CD14-positive monocyte (primary cell): Measurements from ENCODE around the gene LOXHD1. TPM values are rescaled to one million over a fixed set of nuclear protein-coding genes. Genes with fewer than 3 reads are reported as not detected.

ENCODE experiments used
- DNase-seq, 3 donors: peaks; one replicate each; pipeline ENCODE4 v3.0.0-alpha.2; 2011 to 2022
- H2AFZ ChIP-seq: 2 replicates; pipeline ENCODE4 v1.6.0; 2012; ENCODE audit warnings: mild to moderate bottlenecking, low read depth, low read length, inconsistent platforms; ENCODE audit not compliant: insufficient read depth, poor library complexity, severe bottlenecking
- H3K27ac ChIP-seq, 2 donors: 1 replicate in 1 of 2; 2 replicates in 1 of 2; pipeline ENCODE4 v1.5.1; 2012 to 2013; ENCODE audit warnings: low read length in 2 of 2, control low read depth in 1 of 2, inconsistent platforms in 1 of 2, low read depth in 1 of 2, mild to moderate bottlenecking in 1 of 2
- H3K27me3 ChIP-seq, 2 donors: one replicate each; pipeline versions ENCODE4 v1.6.0 to v1.6.1; 2011 to 2013; ENCODE audit warnings: low read length in 2 of 2; ENCODE audit not compliant: control insufficient read depth in 2 of 2, insufficient read depth in 2 of 2
- H3K36me3 ChIP-seq, 2 donors: replicated peaks in 1 of 2; 1 replicate in 1 of 2; 2 replicates in 1 of 2; pipeline versions ENCODE4 v1.5.1 to v1.6.1; 2012 to 2013; ENCODE audit warnings: low read length in 2 of 2, control low read depth in 1 of 2, inconsistent platforms in 1 of 2, mild to moderate bottlenecking in 1 of 2; ENCODE audit not compliant: insufficient read depth in 2 of 2, control insufficient read depth in 1 of 2
- H3K4me1 ChIP-seq, 2 donors: 1 replicate in 1 of 2; 2 replicates in 1 of 2; pipeline versions ENCODE4 v1.5.1 to v1.6.1; 2012 to 2013; ENCODE audit warnings: low read length in 2 of 2, control low read depth in 1 of 2, inconsistent platforms in 1 of 2, mild to moderate bottlenecking in 1 of 2, moderate library complexity in 1 of 2; ENCODE audit not compliant: insufficient read depth in 2 of 2, control insufficient read depth in 1 of 2
- H3K4me2 ChIP-seq: replicated peaks from 2 replicates; pipeline ENCODE3; 2012; ENCODE audit warnings: low read length, moderate library complexity, mild to moderate bottlenecking; ENCODE audit not compliant: poor library complexity, severe bottlenecking; ENCODE audit errors: extremely low read depth
- H3K4me3 ChIP-seq, 3 experiments: fragments of 200-600 bp in 1 of 3; sonication (generic) in 1 of 3; replicated peaks in 1 of 3; 1 replicate in 2 of 3; 2 replicates in 1 of 3; pipeline ENCODE4 v1.5.1; 2011 to 2013; ENCODE audit warnings: low read length in 3 of 3, mild to moderate bottlenecking in 3 of 3, control low read depth in 2 of 3, low read depth in 2 of 3, inconsistent platforms in 1 of 3, moderate library complexity in 1 of 3
- H3K79me2 ChIP-seq: 2 replicates; pipeline ENCODE4 v1.6.0; 2012; ENCODE audit warnings: mild to moderate bottlenecking, control low read depth, inconsistent platforms, low read length, moderate library complexity; ENCODE audit not compliant: insufficient read depth
- H3K9ac ChIP-seq: 2 replicates; pipeline ENCODE4 v1.6.0; 2017; ENCODE audit warnings: low read length, mild to moderate bottlenecking; ENCODE audit not compliant: insufficient read depth, poor library complexity, severe bottlenecking
- H3K9me3 ChIP-seq, 2 donors: replicated peaks in 1 of 2; 1 replicate in 1 of 2; 2 replicates in 1 of 2; pipeline versions ENCODE4 v1.5.1 to v1.6.1; 2012 to 2013; ENCODE audit warnings: low read length in 2 of 2, control low read depth in 1 of 2; ENCODE audit not compliant: control insufficient read depth in 1 of 2, insufficient read depth in 1 of 2
- H4K20me1 ChIP-seq: 2 replicates; pipeline ENCODE4 v1.6.0; 2012; ENCODE audit warnings: mild to moderate bottlenecking, low read length, control low read depth, moderate library complexity; ENCODE audit not compliant: insufficient read depth
- H3K27ac Mint-ChIP-seq, 7 donors: one replicate each; pipeline ENCODE4 v1.8.0; 2020; ENCODE audit warnings: mild to moderate bottlenecking in 7 of 7, mixed read lengths in 7 of 7, moderate library complexity in 6 of 7, inconsistent platforms in 2 of 7
- H3K27me3 Mint-ChIP-seq, 3 donors: one replicate each; pipeline ENCODE4 v1.8.0; 2021 to 2022; ENCODE audit warnings: low read depth in 3 of 3, mild to moderate bottlenecking in 3 of 3, mixed read lengths in 3 of 3, moderate library complexity in 3 of 3, inconsistent platforms in 1 of 3
- H3K36me3 Mint-ChIP-seq, 2 donors: one replicate each; pipeline ENCODE4 v1.8.0; 2020; ENCODE audit warnings: mixed read lengths in 2 of 2, inconsistent platforms in 1 of 2, mild to moderate bottlenecking in 1 of 2
- H3K4me1 Mint-ChIP-seq: one replicate; pipeline ENCODE4 v1.8.0; 2020; ENCODE audit warnings: mild to moderate bottlenecking, mixed read lengths
- H3K4me3 Mint-ChIP-seq, 2 donors: one replicate each; pipeline ENCODE4 v1.8.0; 2020; ENCODE audit warnings: mild to moderate bottlenecking in 2 of 2, mixed read lengths in 2 of 2, moderate library complexity in 1 of 2
- H3K9me3 Mint-ChIP-seq, 7 donors: one replicate each; pipeline ENCODE4 v1.8.0; 2020 to 2022; ENCODE audit warnings: mixed read lengths in 7 of 7, mild to moderate bottlenecking in 6 of 7, moderate library complexity in 6 of 7, inconsistent platforms in 2 of 7
- WGBS: methylation state at CpG from one replicate; pipeline ENCODE4 v1.1.5; 2013; ENCODE audit warnings: missing lambda C conversion rate; ENCODE audit not compliant: insufficient coverage; 5-methylcytosine and 5-hydroxymethylcytosine counted together
- intact Hi-C, 2 donors: fragments of 100-400 bp; cut with micrococcal nuclease; formaldehyde crosslinking; loops; one replicate each; pipeline versions ENCODE4 v1.15.0 to v1.15.1; 2023
- polyA plus RNA-seq, 3 donors: library from polyadenylated mRNA; depleted of rRNA in 1 of 3; unstranded in 2 of 3; stranded (reverse) in 1 of 3; fragments of 300-500 nt in 2 of 3; fragments of >200 nt in 1 of 3; fragmentation: Illumina TruSeq in 2 of 3; gene quantifications; 1 replicate in 2 of 3; 2 replicates in 1 of 3; pipeline ENCODE4 v1.2.3, GENCODE V29; 2012 to 2021
- TF ChIP-seq, protein P1 (sequence below): fragments of 200-600 bp; IDR thresholded peaks from one replicate; pipeline ENCODE4 v1.8.0; 2022; ENCODE audit warnings: antibody characterized with exemption, mild to moderate bottlenecking

Gene LOXHD1
- polyA plus RNA-seq, 3 donors, result 0.33 to 10.9 (median 0.61) TPM

GRCh38 chr18:46578987-46579386 lies 78.0 kb downstream of the LOXHD1 start:
- peaks cover 3% of the 10 kb centered on the region for H3K79me2 ChIP-seq

DNA sequence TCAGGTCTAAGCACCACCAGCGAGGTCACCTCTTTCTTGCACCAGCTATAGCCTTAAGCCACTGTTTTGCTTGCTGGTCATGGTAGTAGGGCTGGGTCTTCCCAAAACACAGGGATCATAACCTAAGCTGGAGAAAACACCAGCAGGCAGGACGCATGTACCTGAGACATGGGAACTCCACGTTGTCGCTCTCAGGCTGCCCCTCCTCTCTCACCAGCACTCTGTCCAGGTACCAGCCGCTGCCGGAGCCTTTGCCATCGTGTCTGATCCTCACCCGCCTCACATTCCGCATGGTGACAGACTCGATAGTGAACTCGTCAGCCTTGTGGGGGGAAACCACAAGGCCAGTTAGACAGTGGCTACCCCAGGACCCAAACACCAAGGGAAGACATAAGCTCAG lies 79.5 kb downstream of the LOXHD1 start:
- H3K9me3 Mint-ChIP-seq, result peaks cover 16 to 27% (median 19%) of the 10 kb centered on the region in 7 donors
- Histone ChIP-seq H3K9ac (no peak overlapping the region), H3K36me3 (peaks cover 3 to 42% of the 10 kb centered on the region in 2 donors), H4K20me1 (no peaks in the 10 kb centered on the region), H3K79me2 (peaks cover 3% of the 10 kb centered on the region), H3K9me3 (peaks cover 6 to 25% of the 10 kb centered on the region in 2 donors), H3K27ac (no peak overlapping the region), H3K27me3 (no peaks in the 10 kb centered on the region), H3K4me2 (no peak overlapping the region), H2AFZ (no peak overlapping the region), H3K4me3 (no peak overlapping the region), H3K4me1 (peaks cover 5 to 10% of the 10 kb centered on the region in 2 donors)
- TF ChIP-seq, protein P1, sequence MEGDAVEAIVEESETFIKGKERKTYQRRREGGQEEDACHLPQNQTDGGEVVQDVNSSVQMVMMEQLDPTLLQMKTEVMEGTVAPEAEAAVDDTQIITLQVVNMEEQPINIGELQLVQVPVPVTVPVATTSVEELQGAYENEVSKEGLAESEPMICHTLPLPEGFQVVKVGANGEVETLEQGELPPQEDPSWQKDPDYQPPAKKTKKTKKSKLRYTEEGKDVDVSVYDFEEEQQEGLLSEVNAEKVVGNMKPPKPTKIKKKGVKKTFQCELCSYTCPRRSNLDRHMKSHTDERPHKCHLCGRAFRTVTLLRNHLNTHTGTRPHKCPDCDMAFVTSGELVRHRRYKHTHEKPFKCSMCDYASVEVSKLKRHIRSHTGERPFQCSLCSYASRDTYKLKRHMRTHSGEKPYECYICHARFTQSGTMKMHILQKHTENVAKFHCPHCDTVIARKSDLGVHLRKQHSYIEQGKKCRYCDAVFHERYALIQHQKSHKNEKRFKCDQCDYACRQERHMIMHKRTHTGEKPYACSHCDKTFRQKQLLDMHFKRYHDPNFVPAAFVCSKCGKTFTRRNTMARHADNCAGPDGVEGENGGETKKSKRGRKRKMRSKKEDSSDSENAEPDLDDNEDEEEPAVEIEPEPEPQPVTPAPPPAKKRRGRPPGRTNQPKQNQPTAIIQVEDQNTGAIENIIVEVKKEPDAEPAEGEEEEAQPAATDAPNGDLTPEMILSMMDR, result no peak
- peaks cover 5% of the 10 kb centered on the region for H3K4me1 Mint-ChIP-seq
- no peak for DNase-seq
- WGBS, result 93% methylated on average over 10 of the region's 11 CpGs
- peaks cover 0 to 5% (median 3%) of the 10 kb centered on the region in 3 donors for H3K27me3 Mint-ChIP-seq
- no peak overlapping the region for H3K4me3 Mint-ChIP-seq
- H3K27ac Mint-ChIP-seq, result peak overlapping the region in 1 of 7 donors; percentile 14
- peaks cover 0 to 23% of the 10 kb centered on the region in 2 donors for H3K36me3 Mint-ChIP-seq
- intact Hi-C loops, result no loop called here

More at GRCh38 chr18:46578987-46579386, 78.0 kb downstream of the LOXHD1 start:
- Mint-ChIP-seq H3K36me3 (peaks cover 0 to 19% of the 10 kb centered on the region in 2 donors), H3K4me3 (no peak overlapping the region), H3K27ac (no peak overlapping the region), H3K27me3 (peaks cover 0 to 4% (median 4%) of the 10 kb centered on the region in 3 donors), H3K4me1 (peaks cover 5% of the 10 kb centered on the region), H3K9me3 (peaks cover 17 to 27% (median 21%) of the 10 kb centered on the region in 7 donors)
- Histone ChIP-seq H3K9me3 (peaks cover 6 to 25% of the 10 kb centered on the region in 2 donors), H3K4me1 (peaks cover 5 to 10% of the 10 kb centered on the region in 2 donors), H3K4me2 (no peak overlapping the region), H4K20me1 (no peaks in the 10 kb centered on the region), H2AFZ (no peak overlapping the region), H3K9ac (no peak overlapping the region), H3K36me3 (peaks cover 3 to 42% of the 10 kb centered on the region in 2 donors), H3K27ac (no peak overlapping the region), H3K27me3 (no peaks in the 10 kb centered on the region), H3K4me3 (no peak overlapping the region)
- no peak for DNase-seq
- 100% methylated on average over 1 of the region's 2 CpGs for WGBS
- TF ChIP-seq, protein P1, result no peak
- intact Hi-C loops, result no loop called here
